ENCODE measurements around the gene NTHL1.

The NTHL1 gene

DNA sequence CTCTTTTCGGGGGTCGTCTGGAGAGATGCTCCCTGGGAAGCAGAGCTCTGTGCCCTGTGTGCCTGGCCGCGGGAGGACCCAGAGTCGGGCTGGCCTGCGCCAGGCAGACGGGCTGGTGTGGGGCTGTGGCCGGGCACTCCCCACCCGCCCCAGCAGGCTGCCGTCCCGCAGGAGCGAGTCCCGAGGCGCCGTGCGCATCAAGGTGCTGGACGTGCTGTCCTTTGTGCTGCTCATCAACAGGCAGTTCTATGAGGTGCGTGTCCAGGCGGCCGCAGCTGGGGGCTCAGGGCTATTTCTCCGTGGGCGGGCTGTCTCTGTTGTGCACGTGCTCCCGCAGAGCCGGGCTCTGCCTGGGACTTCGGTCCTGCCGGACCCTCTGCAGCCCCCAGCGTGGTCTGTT, 15.2 kb upstream of the NTHL1 start:
- no peak for DNase-seq

DNA sequence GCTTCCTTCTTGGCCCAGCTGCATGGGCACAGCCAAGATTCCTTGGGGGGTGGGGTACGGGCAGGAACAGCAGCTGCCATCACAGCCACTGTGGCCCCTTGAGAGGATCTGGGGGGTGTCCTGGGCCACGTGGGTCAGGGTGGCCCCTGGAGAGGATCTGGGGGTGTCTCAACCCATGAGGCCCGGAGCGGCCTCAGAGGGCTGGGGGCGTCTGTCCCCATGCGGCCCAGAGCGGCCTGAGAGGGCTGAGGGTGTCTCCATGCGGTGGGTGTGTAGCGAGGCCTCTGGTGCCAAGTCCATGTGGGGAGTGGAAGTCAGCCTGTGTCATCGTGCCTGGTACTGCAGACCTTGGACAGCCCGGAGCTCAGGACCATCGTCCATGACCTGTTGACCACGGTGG, 13.9 kb upstream of the NTHL1 start:
- no peak for DNase-seq

DNA sequence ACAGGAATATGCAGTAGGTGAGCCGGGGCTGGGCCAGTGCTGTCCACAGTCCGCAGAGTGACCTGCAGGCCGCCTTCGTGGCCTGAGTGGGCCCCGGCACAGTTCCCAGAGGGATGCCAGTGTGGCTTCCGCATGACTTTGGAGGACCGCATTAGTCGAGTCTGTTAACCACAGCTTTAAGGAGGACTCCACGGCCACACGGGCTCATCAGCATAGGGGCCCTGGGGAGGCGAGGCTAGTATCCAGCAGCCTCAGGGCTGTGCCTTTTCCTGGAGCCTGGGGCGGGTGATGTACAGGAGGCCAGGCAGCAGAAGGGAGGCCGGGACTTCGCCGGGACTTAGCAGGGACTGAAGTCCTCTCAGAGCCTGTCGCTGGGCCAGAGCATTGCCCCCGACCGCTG, 13.4 kb upstream of the NTHL1 start:
- DNase-seq = no peak

DNA sequence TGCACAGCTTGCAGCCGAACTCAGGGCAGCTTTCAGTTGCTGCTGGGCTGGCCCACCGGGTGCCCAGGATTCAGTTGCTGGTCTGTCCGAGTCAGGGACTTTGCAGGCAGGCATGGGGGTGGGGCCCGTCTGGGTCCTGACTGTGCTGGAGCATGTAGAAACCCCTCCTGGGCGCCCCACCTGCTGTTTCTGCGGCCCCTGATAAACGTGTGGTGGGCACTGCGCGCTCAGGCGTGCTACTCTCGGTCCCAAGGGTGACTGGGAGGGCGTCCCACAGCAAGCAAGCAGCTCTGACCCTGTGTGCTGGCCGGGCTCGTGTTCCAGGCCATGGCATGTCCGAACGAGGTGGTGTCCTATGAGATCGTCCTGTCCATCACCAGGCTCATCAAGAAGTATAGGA, 12.7 kb upstream of the NTHL1 start:
- no peak for DNase-seq

DNA sequence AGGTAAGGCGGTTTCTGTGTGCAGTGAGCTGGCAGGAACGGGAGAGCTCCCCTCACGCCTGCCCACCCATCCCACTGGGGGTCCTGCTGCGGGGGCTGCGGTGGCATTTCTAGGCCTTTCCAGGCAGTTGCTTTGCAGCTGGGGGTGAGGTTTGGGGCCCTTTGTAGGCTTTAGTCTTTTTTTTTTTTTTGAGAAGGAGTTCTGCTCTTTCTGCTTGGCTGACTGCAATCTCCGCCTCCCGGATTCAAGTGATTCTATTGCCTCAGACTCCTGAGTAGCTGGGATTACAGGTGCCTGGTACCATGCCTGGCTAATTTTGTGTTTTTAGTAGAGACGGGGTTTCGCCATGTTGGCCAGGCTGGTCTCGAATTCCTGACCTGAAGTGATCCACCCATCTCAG, 11.2 kb upstream of the NTHL1 start:
- DNase-seq = no peak

DNA sequence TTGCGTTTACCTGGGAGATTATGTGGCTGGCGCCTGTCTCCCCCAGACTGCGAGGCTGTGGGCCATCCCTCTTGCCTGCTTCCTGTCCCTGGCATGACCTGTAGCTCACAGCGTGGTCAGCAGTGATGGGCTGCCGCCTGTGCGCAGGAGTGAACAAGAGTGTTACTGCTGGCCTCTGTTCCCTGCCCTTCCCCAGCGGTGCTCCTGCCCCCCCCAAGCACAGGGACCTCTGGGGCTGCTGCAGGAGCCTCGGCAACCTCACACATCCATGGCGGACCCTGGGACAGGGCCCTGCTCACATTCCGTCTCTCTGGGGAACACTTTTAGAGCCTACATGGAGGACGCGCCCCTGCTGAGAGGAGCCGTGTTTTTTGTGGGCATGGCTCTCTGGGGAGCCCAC, 10.8 kb upstream of the NTHL1 start:
- no peak for DNase-seq

DNA sequence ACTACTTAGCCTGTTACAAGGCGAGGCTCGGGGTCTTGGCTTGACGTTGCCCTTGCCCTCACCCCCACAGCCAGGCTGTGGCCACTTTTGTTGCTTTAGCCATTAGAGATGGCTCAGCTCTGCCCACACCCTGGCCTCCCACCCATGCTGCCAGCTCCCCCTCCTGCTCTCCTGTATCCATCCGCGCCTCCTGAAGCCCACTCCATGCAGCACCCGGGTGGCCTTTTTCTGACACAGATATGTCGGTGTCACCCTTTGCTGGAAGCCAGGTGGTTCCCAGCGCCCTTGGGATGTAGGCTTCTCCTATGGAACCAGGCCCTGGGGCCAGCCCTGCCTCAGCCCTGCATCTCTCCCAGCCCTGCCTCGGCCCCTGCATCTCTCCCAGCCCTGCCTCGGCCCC, 9.8 kb upstream of the NTHL1 start:
- no peak for DNase-seq

DNA sequence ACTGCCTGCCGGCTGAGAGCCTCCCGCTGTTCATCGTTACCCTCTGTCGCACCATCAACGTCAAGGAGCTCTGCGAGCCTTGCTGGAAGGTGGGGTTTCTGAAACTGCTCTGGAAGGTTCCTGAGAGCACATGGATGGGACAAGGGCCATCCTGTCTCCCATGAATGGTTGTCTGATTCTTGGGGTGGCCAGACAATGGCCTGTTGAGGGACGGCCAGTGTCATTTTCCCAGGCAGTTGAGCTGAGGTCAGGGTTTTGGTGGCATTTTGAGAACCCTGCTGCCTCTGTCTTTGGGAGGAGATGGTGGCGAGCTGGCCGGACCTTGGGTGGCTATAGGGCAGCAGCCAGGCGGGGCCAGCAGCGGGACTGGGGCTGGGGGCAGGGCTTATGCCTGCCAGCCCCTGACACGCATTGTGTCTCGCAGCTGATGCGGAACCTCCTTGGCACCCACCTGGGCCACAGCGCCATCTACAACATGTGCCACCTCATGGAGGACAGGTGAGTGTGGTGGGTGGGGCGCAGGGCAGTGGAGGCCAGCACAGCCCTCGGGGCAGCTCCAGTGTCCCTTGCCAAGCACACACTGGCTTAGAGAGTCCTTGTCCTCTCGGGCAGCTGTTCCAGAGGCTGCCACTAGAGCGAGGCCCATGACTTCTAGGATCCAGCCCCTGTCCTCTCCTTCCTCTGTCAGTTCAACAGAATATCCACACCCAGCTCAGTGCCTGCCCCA, 9.2 kb upstream of the NTHL1 start:
- peak; percentile 38 for DNase-seq

DNA sequence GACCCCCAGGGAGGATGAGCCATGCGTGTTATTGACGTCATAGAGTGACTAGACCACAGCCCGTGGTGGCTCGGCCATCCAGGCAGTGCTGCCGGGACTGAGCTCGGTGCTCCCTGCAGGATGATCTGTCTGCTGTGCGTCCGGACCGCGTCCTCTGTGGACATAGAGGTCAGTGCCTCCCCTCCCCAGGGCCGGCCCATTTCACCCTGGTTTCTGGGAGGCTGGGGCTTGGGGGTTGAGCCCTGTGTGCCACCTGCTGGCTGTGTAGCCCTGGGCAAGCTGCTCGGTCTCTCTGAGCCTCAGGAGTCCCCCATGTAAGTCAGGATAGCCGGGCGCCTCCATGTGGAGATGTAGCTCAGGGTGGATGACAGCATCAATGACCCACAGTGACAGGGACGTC, 8.4 kb upstream of the NTHL1 start:
- peak; percentile 2 for DNase-seq

DNA sequence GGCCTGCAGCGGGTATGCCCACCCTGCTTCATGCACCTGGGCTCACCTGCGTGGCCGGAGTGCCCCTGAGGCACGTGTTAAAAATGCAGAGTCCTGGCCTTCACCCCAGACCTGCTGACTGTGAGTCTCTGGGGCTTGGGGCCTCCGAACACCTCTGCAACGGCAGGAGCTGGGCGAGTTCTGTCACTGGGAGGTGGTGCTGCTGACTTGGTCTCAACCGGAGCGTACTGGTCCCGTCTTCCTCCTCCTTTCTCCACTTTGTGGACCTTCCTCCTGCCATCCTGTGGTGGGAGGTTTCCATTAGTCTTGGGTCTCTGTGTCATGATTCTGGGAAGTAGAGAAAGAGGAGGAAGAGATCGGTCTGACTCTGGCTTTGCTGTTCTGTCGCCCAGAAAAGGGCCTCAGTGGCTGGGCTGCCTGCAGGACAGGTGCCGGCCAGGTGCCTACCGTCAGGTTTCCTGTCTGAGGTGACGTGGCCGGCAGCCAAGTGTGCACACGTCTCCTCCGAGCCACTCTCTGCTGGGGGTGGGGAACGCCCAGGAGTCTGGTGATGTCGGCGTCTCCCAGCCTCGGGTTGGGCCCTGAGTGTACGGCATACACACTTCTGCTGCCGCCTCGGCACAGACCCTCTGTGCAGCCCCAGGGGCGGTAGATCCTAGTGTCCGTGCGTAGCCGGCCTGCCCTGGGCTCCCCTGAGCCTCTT, 7.1 kb upstream of the NTHL1 start:
- DNase-seq = no peak

DNA sequence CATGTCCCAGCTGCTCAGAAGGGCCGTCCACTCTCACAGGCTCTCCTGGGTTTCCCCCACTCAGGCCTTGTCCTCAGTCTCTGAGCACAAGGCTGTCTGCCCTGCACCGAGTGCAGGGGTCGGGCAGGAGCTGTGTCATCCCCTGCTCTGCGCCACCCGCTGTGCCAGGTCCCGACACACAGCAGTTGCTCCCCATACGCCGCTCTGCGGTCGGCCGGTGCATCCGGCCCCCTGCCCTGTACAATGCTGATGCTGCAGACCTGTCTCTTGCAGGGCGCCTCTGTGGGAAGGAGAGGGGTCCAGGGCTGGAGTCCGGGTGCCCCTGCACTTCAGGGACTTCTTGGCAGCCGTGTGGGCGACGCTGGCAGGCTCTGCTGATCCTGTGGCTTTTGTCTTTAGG, 6.3 kb upstream of the NTHL1 start:
- no peak for DNase-seq

DNA sequence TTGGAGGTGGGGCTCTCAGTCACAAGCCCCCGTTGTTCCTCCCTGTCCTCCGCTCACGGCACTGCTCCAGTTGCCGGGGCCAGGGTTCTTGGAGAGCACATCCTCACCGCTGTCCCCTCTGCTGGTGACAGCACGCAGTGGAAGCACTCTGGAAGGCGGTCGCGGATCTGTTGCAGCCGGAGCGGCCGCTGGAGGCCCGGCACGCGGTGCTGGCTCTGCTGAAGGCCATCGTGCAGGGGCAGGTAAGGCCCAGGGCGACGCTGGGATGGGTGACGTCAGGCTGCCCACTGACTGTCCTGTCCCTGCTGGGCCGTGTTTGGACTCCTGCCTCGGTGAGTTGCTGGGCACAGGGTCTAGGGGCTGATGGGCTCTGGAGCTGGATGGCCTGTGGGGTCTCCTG, 5.6 kb upstream of the NTHL1 start:
- DNase-seq = no peak

DNA sequence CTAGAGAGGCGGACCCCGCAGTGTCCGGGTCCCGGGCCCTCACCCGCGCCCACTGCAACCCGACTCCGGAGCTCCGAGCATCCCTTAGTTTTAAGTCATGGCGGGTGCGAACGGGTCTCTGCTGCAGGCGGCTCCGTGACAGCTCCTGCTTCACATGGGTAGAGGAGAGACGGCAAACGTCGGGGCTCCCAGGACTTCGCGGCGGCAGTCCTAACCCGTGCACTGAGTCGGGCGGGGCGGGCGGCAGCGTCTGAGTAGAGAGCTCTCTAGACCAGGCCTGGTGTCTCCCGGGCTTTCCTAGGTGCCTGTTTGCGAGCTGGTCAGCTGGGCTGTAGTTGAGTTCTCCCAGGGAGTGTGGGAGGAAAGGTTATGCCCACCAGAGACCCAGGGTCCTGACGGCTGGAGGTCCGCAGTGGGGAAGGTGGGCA, 496 bp upstream of the NTHL1 start:
- DNase-seq = no peak

DNA sequence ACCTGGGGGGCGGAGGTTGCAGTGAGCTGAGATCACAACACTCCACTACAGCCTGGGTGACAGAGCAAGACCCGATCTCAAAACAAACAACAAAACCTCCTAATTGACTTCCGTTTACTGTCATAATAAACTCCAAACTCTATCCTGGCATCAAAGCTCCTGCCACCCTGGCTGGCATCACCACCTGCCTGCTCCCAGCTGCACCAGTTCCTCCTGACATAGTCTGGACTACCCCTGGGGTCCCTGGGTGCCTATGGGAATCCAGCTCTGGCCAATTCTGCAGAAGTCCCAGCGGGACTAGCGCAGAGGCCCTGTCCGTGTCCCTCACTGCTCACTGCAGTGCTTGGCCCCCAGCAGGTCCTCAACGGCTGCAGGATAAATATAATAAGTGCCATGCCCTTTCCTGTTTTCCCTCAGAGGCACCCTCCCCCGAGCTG, 723 bp downstream of the NTHL1 start:
- DNase-seq = no peak

DNA sequence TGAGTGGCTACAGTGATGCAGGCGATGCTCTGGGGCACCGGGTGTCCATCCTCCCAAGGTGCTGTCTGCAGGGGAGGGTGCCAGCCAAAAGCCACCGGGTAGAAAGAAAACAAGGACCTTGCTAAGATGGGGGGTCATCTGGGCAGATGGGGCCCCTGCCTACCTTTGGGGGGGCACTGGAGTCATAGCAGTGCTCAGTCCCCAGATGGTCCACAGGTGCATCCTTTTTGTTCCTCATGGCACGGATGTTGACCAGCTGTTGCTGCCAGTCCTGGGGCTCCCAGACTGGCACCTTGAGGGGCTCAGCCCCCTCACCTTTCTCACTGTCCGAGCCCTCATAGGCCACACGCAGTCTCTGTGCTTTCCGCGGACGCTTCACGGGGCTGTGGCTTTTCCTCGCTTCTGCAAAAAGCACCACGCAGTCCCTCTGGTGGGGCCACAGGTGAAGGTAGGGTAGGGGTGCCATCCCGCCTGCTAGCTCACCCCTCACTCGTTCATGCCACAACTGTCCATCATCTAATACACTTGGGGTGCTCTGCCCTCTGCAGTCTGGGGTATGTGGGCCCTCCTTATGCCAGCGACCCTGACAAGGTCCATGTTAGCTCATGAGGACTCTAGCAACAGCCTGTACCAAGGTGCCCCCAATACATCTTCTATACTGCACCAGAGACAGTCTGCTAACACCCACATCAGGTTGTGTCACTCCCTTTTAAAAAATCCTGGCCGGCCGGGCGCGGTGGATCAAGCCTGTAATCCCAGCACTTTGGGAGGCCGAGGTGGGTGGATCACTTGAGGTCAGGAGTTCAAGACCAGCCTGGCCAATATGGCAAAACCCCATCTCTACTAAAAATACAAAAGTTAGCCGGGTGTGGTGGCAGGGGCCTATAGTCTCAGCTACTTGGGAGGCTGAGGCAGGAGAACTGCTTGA, 1.4 kb downstream of the NTHL1 start:
- DNase-seq = no peak

DNA sequence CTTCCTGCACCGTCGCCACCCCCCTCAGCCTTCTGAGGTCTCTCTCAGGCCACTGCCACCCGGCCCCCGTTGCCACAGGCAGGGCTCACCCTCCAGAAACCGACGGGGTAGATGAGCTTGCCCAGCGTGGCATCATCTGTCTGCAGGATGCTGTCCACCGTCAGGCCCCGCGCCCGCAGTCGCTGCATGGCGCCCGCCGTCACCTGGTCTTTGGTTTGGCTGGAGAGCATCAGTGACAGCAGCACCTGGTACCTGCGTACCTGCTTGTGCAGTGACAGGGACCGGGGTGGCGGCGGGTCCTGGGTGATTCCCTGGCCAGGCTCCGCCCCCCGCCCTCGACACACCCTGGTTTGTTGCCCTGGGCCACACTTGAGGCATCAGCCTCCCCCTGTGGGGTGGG, 3.1 kb downstream of the NTHL1 start:
- no peak for DNase-seq

DNA sequence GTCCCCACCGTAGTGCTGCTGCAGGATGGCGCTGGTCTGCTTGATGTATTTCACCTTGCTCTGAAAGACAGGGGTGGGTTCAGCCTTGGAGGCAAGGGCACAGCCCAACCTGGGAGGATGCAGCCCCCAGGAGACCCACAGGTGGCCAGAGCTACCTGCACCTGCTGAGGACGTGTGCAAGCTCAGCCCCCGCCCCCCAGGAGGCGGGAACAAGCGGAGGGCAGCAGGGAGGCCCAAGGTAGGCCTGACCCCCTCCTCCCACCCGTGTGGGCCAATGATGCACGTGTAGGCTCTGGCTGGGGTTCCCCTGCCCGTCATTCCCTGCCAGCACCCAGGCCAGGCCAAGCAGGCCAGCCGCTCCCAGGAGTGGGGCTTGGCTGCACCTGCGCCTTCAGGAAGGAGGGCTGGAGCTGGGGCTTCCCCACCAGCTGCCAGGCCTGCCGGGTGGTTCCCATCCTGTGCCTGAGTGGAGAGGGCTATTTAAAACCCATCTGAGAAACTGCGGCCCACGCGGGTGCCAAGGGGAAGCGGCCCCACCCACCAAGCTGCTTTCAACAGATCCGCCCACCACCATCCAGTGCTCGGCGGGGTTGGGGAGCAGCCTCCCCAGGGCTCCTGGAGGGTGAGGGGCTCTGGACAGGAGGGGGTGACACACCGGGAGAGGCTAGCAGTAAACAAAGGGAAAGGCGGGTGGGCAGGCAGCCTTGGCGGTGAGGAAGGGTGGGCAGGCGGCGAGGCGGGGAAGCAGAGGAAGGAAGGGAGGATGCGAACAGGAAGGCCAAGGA, 3.8 kb downstream of the NTHL1 start:
- DNase-seq = no peak

DNA sequence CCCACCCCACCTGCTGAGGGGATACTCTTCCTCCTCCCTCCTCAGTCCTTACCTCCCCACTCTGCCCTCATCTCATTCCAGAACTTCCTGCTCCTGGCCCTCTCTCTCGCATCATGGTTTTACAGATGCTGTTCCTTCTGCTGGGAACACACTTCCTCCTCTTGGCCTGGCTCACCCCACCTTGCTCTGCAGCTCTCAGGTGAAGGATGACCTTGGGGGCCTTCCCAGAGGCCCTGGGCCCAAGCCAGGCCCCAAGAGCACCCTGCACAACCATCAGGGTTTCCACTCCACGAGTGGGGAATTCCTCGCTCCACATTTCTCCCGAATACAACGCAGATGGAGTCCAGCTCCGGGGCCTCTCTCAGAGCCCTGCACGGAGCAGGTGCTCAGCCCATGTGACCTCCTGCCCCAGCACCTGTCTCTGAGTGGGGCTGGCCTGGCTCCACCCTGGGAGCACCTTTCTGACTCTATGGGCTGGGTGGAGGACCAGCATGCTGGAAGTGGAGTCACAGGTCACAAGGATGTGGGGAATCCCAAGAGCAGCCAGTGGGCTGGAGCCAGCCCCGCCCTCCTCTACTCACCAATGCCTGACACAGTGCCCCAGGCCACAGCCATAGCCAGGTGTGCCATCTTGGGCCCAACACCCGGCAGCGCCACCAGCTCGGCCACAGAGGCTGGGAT, 4.5 kb downstream of the NTHL1 start:
- DNase-seq = no peak

DNA sequence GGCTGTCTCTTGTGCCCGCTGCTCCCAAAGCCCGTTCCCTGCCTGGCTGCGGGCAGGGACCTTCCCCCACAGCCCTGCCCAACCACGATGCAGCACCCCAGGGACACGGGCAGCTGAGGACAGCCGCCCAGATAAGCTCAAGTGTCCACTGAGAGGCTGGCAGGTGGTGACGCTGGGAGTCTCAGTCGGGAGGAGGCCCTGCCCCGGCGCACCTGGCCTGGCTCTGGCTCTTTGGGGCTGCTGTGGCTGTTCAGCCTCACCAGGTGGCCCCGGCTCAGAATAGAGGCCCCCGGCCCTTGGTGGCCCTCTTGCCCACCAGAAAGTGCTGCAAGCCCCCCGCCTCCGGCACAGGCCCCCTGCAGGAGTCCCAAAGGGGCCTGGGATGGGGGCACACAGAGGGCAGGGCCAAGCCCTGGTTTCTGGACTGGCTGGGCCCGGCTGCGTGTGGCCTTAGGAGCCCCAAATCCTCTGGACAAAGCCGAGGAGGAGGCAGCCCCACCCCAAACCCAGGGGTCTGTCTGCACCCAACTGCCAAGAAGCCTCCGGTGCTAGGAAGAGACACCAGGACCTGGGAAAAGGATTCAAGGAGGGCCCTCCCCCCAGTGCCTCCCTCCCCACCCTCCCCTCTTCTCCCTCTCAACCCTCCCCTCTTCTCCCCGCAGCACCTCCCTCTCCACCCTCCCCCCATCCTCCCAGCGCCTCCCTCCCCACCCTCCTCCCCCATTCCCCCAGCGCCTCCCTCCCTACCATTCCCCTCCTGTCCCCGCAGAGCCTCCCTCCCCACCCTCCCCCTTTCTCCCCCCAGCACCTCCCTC, 5.3 kb downstream of the NTHL1 start:
- DNase-seq = no peak

DNA sequence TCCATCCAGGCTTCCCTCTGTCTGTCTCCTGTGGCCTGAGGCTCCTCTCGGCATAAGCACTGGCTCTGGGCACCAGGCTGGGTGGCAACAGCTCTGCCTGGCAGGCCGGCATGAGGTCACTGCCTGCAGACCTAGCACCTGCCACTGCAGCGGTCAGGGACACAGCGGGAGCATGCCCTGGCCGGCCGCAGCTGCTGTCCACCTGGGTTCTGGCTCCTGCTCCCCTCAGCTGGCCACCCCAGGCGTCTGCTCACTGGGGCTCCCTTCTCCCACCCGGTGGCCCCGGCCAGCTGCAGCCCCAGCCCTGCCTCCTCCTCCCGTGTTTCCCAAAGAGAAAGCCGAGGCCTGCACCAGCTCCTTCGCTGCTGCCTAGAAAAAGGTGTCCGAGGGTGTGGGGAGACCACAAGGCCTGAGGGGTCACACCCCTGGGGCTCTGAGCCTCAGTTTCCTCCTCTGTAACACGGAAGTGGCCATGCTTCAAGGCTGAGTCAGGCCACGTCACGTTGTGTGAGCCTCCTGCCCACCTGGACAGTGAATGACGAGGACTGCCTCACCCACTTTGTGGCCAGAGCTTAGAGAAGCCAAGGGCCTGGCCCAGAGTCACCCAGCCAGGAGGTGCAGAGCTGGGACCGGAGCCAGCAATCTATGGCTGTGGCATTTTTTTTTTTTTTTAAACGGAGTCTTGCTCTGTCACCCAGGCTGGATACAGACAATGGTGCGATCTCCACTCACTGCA, 6.7 kb downstream of the NTHL1 start:
- DNase-seq = no peak
